ENCODE data around the gene RBM4. TPM values are rescaled to one million over a fixed set of nuclear protein-coding genes. Genes with fewer than 3 reads are reported as not detected.

The RBM4 gene
- total and polyA plus RNA-seq, 2 of the 13 experiments (the other 11 are each of a cell fraction or from before 2014, with no cell fraction given), result 126 to 136 TPM

DNA sequence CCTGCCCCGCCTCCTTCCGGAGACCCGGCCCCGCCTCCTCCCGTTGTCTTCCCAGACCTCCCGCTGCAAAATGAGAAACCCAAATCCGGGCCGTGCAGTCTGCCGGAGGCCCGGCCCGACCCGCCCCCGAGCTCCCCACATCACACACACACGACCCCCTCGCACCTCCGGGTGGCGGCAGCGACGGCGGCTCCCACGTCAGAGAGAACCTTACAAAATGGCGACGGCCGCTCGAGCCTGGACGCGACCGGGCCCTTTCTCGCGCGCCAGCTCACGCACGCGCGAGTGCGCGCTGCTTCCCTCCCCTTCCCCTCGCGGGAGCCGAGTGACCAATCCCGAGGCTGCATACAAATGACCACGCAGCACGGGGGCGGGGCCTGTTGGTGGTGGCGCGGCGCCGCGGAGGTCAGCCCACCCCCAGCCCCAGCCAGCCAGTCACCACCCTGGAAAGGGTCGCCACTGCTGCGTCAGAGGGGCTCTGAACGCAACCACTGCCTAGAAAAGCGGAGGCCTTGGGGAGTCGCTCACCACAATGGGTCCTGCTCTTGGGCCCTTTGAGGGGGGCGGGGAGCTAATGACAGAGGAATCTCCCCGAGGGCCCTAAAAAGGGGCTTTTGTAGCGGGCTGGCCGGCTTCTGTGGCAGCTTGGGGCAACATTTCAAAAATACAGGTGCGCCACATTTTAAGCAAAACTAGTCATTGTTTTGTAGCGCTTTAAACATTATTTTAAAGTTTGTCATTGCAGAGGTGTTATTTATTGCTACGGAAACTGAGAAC, 39.3 kb downstream of the RBM4 start, which contains the start of gene RBM4B (continued):
- TF ChIP-seq, protein P1, sequence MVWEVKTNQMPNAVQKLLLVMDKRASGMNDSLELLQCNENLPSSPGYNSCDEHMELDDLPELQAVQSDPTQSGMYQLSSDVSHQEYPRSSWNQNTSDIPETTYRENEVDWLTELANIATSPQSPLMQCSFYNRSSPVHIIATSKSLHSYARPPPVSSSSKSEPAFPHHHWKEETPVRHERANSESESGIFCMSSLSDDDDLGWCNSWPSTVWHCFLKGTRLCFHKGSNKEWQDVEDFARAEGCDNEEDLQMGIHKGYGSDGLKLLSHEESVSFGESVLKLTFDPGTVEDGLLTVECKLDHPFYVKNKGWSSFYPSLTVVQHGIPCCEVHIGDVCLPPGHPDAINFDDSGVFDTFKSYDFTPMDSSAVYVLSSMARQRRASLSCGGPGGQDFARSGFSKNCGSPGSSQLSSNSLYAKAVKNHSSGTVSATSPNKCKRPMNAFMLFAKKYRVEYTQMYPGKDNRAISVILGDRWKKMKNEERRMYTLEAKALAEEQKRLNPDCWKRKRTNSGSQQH (CRISPR knock-in tag; IDR thresholded peaks at IDR 0.05; ENCODE audit: low read depth), result peak; percentile 61; the same call in 1 of the 2 replicates
- TF ChIP-seq RARG (CRISPR knock-in tag; IDR thresholded peaks at IDR 0.05; ENCODE audit: low read depth) (no peak), MBNL3 (CRISPR knock-in tag; conservative IDR thresholded peaks at IDR 0.05) (no peak), ZNF263 (CRISPR knock-in tag; IDR thresholded peaks at IDR 0.05) (no peak), ZFP41 (CRISPR knock-in tag; IDR thresholded peaks at IDR 0.05; ENCODE audit: borderline replicate concordance) (no peak), FOXM1 (CRISPR knock-in tag; IDR thresholded peaks at IDR 0.05) (no peak), ATRX (CRISPR knock-in tag; IDR thresholded peaks at IDR 0.05; ENCODE audit: borderline replicate concordance) (no peak), ZNF124 (CRISPR knock-in tag; IDR thresholded peaks at IDR 0.05) (no peak), CHD2 (IDR thresholded peaks at IDR 0.05; ENCODE audit: low read depth, low read length) (peak; percentile 92), NBN (conservative IDR thresholded peaks at IDR 0.05) (no peak), ZBTB7A (CRISPR knock-in tag; IDR thresholded peaks at IDR 0.05) (peak; percentile 46; the same call in 1 of the 2 replicates), ZNF136 (CRISPR knock-in tag; IDR thresholded peaks at IDR 0.05; ENCODE audit: low read depth) (peak; percentile 78; the same call in 1 of the 2 replicates), SUZ12 (IDR thresholded peaks at IDR 0.05; ENCODE audit: low read depth, low read length) (no peak), GABPB1 (CRISPR knock-in tag; IDR thresholded peaks at IDR 0.05) (peak; percentile 87), PITX1 (CRISPR knock-in tag; IDR thresholded peaks at IDR 0.05) (no peak; the same call in 1 of the 2 replicates), ZNF382 (CRISPR knock-in tag; IDR thresholded peaks at IDR 0.05; ENCODE audit: borderline replicate concordance) (no peak), SRF (IDR thresholded peaks at IDR 0.05; ENCODE audit: low read depth, low read length) (no peak), HNRNPL (IDR thresholded peaks at IDR 0.05; ENCODE audit: low read depth, low read length) (peak; percentile 49; the same call in 1 of the 2 replicates), ZZZ3 (CRISPR knock-in tag; IDR thresholded peaks at IDR 0.05; ENCODE audit: borderline replicate concordance) (no peak), ZFP90 (CRISPR knock-in tag; IDR thresholded peaks at IDR 0.05; ENCODE audit: borderline replicate concordance) (peak; percentile 87; the same call in 1 of the 2 replicates), ZNF644 (CRISPR knock-in tag; IDR thresholded peaks at IDR 0.05; ENCODE audit: low read depth) (no peak), ZNF569 (CRISPR knock-in tag; IDR thresholded peaks at IDR 0.05; ENCODE audit: borderline replicate concordance) (no peak; the same call in 1 of the 2 replicates), ZNF7 (CRISPR knock-in tag; IDR thresholded peaks at IDR 0.05) (no peak)
- TF ChIP-seq, protein P2, sequence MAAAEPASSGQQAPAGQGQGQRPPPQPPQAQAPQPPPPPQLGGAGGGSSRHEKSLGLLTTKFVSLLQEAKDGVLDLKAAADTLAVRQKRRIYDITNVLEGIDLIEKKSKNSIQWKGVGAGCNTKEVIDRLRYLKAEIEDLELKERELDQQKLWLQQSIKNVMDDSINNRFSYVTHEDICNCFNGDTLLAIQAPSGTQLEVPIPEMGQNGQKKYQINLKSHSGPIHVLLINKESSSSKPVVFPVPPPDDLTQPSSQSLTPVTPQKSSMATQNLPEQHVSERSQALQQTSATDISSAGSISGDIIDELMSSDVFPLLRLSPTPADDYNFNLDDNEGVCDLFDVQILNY (CRISPR knock-in tag; conservative IDR thresholded peaks at IDR 0.05), result no peak
- TF ChIP-seq, protein P3, sequence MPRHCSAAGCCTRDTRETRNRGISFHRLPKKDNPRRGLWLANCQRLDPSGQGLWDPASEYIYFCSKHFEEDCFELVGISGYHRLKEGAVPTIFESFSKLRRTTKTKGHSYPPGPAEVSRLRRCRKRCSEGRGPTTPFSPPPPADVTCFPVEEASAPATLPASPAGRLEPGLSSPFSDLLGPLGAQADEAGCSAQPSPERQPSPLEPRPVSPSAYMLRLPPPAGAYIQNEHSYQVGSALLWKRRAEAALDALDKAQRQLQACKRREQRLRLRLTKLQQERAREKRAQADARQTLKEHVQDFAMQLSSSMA (CRISPR knock-in tag; IDR thresholded peaks at IDR 0.05), result peak; percentile 58; the same call in 1 of the 2 replicates
- TF ChIP-seq, protein P4, sequence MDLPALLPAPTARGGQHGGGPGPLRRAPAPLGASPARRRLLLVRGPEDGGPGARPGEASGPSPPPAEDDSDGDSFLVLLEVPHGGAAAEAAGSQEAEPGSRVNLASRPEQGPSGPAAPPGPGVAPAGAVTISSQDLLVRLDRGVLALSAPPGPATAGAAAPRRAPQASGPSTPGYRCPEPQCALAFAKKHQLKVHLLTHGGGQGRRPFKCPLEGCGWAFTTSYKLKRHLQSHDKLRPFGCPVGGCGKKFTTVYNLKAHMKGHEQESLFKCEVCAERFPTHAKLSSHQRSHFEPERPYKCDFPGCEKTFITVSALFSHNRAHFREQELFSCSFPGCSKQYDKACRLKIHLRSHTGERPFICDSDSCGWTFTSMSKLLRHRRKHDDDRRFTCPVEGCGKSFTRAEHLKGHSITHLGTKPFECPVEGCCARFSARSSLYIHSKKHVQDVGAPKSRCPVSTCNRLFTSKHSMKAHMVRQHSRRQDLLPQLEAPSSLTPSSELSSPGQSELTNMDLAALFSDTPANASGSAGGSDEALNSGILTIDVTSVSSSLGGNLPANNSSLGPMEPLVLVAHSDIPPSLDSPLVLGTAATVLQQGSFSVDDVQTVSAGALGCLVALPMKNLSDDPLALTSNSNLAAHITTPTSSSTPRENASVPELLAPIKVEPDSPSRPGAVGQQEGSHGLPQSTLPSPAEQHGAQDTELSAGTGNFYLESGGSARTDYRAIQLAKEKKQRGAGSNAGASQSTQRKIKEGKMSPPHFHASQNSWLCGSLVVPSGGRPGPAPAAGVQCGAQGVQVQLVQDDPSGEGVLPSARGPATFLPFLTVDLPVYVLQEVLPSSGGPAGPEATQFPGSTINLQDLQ (CRISPR knock-in tag; IDR thresholded peaks at IDR 0.05), result no peak

Measured in HepG2 (cell line).